SK-N-SH treated with all-trans-retinoic acid at 6 μM for 48 hours (cell line): Measurements from ENCODE around the gene KIAA1755.

Source experiments
- ISL1 ChIP-seq: fragments of 250-450 bp; sonication (Bioruptor Pico); IDR thresholded peaks from 2 replicates; pipeline ENCODE4 v2.1.2; 2022; ENCODE audit warnings: mild to moderate bottlenecking, moderate library complexity
- RARB ChIP-seq: fragments of 250-450 bp; sonication (Bioruptor Pico); IDR thresholded peaks from 2 replicates; pipeline ENCODE4 v1.8.0; 2021; ENCODE audit warnings: mild to moderate bottlenecking, moderate library complexity
- TOX ChIP-seq: fragments of 250-450 bp; sonication (Bioruptor Pico); IDR thresholded peaks from 2 replicates; pipeline ENCODE4 v1.8.0; 2021; ENCODE audit warnings: mild to moderate bottlenecking, moderate library complexity, borderline replicate concordance
- ZFP3 ChIP-seq: fragments of 250-450 bp; sonication (Bioruptor Pico); IDR thresholded peaks from 2 replicates; pipeline ENCODE4 v1.5.0; 2020; ENCODE audit warnings: mild to moderate bottlenecking, moderate library complexity
- ZFP30 ChIP-seq: fragments of 450-650 bp; formaldehyde crosslinking; IDR thresholded peaks from 2 replicates; pipeline ENCODE4 v1.5.0; 2022; ENCODE audit warnings: mild to moderate bottlenecking, moderate library complexity
- ZNF565 ChIP-seq: fragments of 450-650 bp; formaldehyde crosslinking; conservative IDR thresholded peaks from 2 replicates; pipeline ENCODE4 v1.5.0; 2020; ENCODE audit warnings: low read depth, mild to moderate bottlenecking, moderate library complexity

DNA sequence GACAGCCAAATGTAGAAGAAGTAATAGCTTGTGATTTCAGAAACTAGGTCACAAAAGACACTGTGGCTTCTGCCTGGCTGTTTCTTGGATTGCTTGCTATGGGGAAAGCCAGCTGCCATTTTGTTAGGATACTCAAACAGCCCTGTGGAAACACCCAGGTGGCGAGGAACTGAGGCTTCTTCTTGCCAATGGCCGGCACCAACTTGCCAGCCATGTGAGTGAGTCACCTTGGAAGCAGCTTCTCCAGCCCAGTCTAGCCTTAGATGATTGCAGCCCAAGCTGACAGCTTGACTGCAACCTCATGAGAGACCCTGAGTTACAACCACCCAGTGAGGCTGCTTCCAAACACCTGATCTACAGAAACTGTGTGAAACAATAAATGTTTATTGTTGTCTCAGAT, 11.9 kb upstream of the KIAA1755 start:
- TF ChIP-seq TOX (no peak), ZNF565 (CRISPR knock-in tag) (no peak), ZFP30 (CRISPR knock-in tag) (no peak), RARB (no peak), ISL1 (CRISPR knock-in tag) (no peak), ZFP3 (CRISPR knock-in tag) (no peak)
